Liver (tissue), 9 donors: ENCODE measurements around the gene ZNF652. TPM values are rescaled to one million over a fixed set of nuclear protein-coding genes. Genes with fewer than 3 reads are reported as not detected.

ENCODE experiments used
- DNase-seq: peaks from one replicate; pipeline ENCODE4 v3.0.0-alpha.2; 2017; ENCODE audit warnings: low spot score
- H3K27ac ChIP-seq, 2 donors: one replicate each; pipeline ENCODE4 v1.7.0; 2013; ENCODE audit warnings: inconsistent platforms in 2 of 2, low read length in 2 of 2, control low read depth in 1 of 2, low read depth in 1 of 2, mild to moderate bottlenecking in 1 of 2
- H3K27me3 ChIP-seq, 4 donors: one replicate each; pipeline versions ENCODE4 v1.6.1 to v1.7.0; 2013; ENCODE audit warnings: low read length in 3 of 4, inconsistent platforms in 1 of 4, mild to moderate bottlenecking in 1 of 4, moderate library complexity in 1 of 4; ENCODE audit not compliant: control insufficient read depth in 4 of 4, insufficient read depth in 4 of 4
- H3K36me3 ChIP-seq, 4 donors: one replicate each; pipeline versions ENCODE4 v1.6.1 to v1.7.0; 2013; ENCODE audit warnings: low read length in 3 of 4, mild to moderate bottlenecking in 3 of 4, low read depth in 1 of 4, moderate library complexity in 1 of 4; ENCODE audit not compliant: control insufficient read depth in 4 of 4, insufficient read depth in 3 of 4
- H3K4me1 ChIP-seq, 4 donors: one replicate each; pipeline versions ENCODE4 v1.6.1 to v1.7.0; 2013; ENCODE audit warnings: low read length in 3 of 4, mild to moderate bottlenecking in 3 of 4, moderate library complexity in 1 of 4; ENCODE audit not compliant: control insufficient read depth in 4 of 4, insufficient read depth in 4 of 4
- H3K4me3 ChIP-seq, 3 donors: one replicate each; pipeline versions ENCODE4 v1.6.1 to v1.7.0; 2013; ENCODE audit warnings: low read length in 3 of 3, control low read depth in 1 of 3, low read depth in 1 of 3, mild to moderate bottlenecking in 1 of 3
- H3K9ac ChIP-seq, 2 donors: one replicate each; pipeline ENCODE4 v1.7.0; 2013; ENCODE audit warnings: low read length in 2 of 2, mild to moderate bottlenecking in 2 of 2, moderate library complexity in 2 of 2, control low read depth in 1 of 2, low read depth in 1 of 2
- H3K9me3 ChIP-seq, 4 donors: one replicate each; pipeline versions ENCODE4 v1.6.1 to v1.7.0; 2013; ENCODE audit warnings: low read length in 3 of 4; ENCODE audit not compliant: control insufficient read depth in 4 of 4
- EGR1 ChIP-seq, 2 donors: IDR thresholded peaks; 2 replicates each; pipeline ENCODE4 v1.6.1; 2016 to 2018; ENCODE audit warnings: antibody characterized with exemption in 2 of 2, low read depth in 2 of 2
- FOXA1 ChIP-seq: IDR thresholded peaks from 2 replicates; pipeline ENCODE4 v1.6.1; 2016; ENCODE audit warnings: antibody characterized with exemption
- FOXA2 ChIP-seq: IDR thresholded peaks from 2 replicates; pipeline ENCODE4 v1.6.1; 2016; ENCODE audit warnings: antibody characterized with exemption
- GABPA ChIP-seq, 2 donors: IDR thresholded peaks in 1 of 2; conservative IDR thresholded peaks in 1 of 2; 2 replicates each; pipeline ENCODE4 v1.6.1; 2016; ENCODE audit warnings: antibody characterized with exemption in 2 of 2, mild to moderate bottlenecking in 1 of 2, moderate library complexity in 1 of 2
- HNF4A ChIP-seq, 2 donors: conservative IDR thresholded peaks; 2 replicates each; pipeline ENCODE4 v1.6.1; 2016; ENCODE audit warnings: antibody characterized with exemption in 2 of 2, mild to moderate bottlenecking in 2 of 2
- HNF4G ChIP-seq: IDR thresholded peaks from 2 replicates; pipeline ENCODE4 v1.6.1; 2016; ENCODE audit warnings: antibody characterized with exemption
- JUND ChIP-seq, 2 donors: IDR thresholded peaks; 2 replicates each; pipeline ENCODE4 v1.6.1; 2016; ENCODE audit warnings: antibody characterized with exemption in 2 of 2
- NR2F2 ChIP-seq: IDR thresholded peaks from 2 replicates; pipeline ENCODE4 v1.6.1; 2016; ENCODE audit warnings: antibody characterized with exemption
- RAD21 ChIP-seq, 2 donors: IDR thresholded peaks; 2 replicates each; pipeline ENCODE4 v1.6.1; 2016; ENCODE audit warnings: antibody characterized with exemption in 2 of 2, mild to moderate bottlenecking in 2 of 2
- RXRA ChIP-seq, 2 donors: IDR thresholded peaks; 2 replicates each; pipeline ENCODE4 v1.6.1; 2017 to 2018; ENCODE audit warnings: antibody characterized with exemption in 2 of 2, mild to moderate bottlenecking in 1 of 2
- SP1 ChIP-seq: IDR thresholded peaks from 2 replicates; pipeline ENCODE4 v1.6.1; 2018; ENCODE audit warnings: antibody characterized with exemption, mild to moderate bottlenecking
- TAF1 ChIP-seq: conservative IDR thresholded peaks from 2 replicates; pipeline ENCODE4 v1.6.1; 2016; ENCODE audit warnings: antibody characterized with exemption, mild to moderate bottlenecking
- YY1 ChIP-seq: IDR thresholded peaks from 2 replicates; pipeline ENCODE4 v1.6.1; 2016; ENCODE audit warnings: antibody characterized with exemption, mild to moderate bottlenecking
- WGBS: extraction: QIAGEN DNeasy Blood & Tissue Kit; methylation state at CpG from one replicate; pipeline ENCODE4 v1.1.7; 2013; 5-methylcytosine and 5-hydroxymethylcytosine counted together
- polyA plus RNA-seq, 2 donors: library from polyadenylated mRNA; stranded (reverse) in 1 of 2; unstranded in 1 of 2; fragments of 200-250 nt in 1 of 2; fragments of >200 nt in 1 of 2; fragmentation: Nextera tagmentation in 1 of 2; extraction: Ambion mirVana in 1 of 2; gene quantifications; one replicate each; pipeline versions ENCODE4 v1.2.1 to v1.2.3, GENCODE V29; 2013 to 2015
- total RNA-seq, 2 donors: library from RNA; depleted of rRNA; stranded (reverse); fragments of >200 nt; gene quantifications; one replicate each; pipeline ENCODE4 v1.2.3, GENCODE V29; 2014
- TF ChIP-seq, protein P1 (sequence below): IDR thresholded peaks from 2 replicates; pipeline ENCODE4 v1.6.1; 2016; ENCODE audit warnings: antibody characterized with exemption
- TF ChIP-seq, protein P2 (sequence below): IDR thresholded peaks from 2 replicates; pipeline ENCODE4 v1.6.1; 2016; ENCODE audit warnings: antibody characterized with exemption, mild to moderate bottlenecking
- TF ChIP-seq, protein P3 (sequence below): fragments of 150-350 bp; IDR thresholded peaks from 2 replicates; pipeline ENCODE4 v1.5.1; 2017; ENCODE audit warnings: improper control_type of control experiment, low read depth, low read length; ENCODE audit not compliant: missing input control
- TF ChIP-seq, protein P4 (sequence below): IDR thresholded peaks from 2 replicates; pipeline ENCODE4 v1.6.1; 2016; ENCODE audit warnings: antibody characterized with exemption
- TF ChIP-seq, protein P5 (sequence below): IDR thresholded peaks from 2 replicates; pipeline ENCODE4 v1.6.1; 2016; ENCODE audit warnings: antibody characterized with exemption
- donor health status: healthy.
- donor health status: healthy.
- donor health status: healthy.
- donor health status: healthy.
- donor health status: healthy.

ZNF652 gene
- total and polyA plus RNA-seq, 4 donors = 5.3 to 23.1 (median 17.5) TPM

DNA sequence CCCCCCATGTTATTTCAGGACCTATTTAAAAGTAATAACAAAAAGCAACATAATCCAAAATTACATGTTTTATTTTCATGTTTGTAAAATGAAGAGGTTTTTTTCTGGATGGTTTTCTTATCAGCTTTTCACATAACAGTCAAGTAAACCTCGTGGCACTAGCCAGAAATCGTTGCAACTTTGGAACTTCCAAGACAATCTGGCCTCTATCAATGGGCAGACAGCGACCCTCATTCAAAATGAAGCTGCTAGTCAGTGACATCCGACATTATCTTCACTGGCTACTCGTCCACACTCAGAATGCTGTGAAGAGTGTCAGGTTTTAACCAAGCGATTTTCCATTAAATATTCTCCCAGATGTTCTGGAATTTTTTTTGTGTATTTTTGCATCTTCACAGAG is 22.7 kb downstream of the ZNF652 start:
- no peaks in the 10 kb centered on the region for H3K36me3 ChIP-seq
- H3K27ac ChIP-seq = no peak overlapping the region
- no peaks in the 10 kb centered on the region for H3K27me3 ChIP-seq
- no peak overlapping the region for H3K9ac ChIP-seq
- H3K9me3 ChIP-seq = no peaks in the 10 kb centered on the region
- no peak for DNase-seq
- TF ChIP-seq SP1 (no peak), YY1 (no peak), JUND (IDR thresholded peaks at IDR 0.05) (no peak), HNF4G (no peak), FOXA2 (no peak), GABPA (IDR thresholded peaks at IDR 0.05 in 1 of 2, conservative IDR thresholded peaks at IDR 0.05 in 1 of 2) (no peak), FOXA1 (no peak), TAF1 (no peak), EGR1 (IDR thresholded peaks at IDR 0.05; ENCODE audit: low read depth in 2 of 2) (no peak), RXRA (IDR thresholded peaks at IDR 0.05) (no peak), RAD21 (IDR thresholded peaks at IDR 0.05) (no peak)
- TF ChIP-seq, protein P1, sequence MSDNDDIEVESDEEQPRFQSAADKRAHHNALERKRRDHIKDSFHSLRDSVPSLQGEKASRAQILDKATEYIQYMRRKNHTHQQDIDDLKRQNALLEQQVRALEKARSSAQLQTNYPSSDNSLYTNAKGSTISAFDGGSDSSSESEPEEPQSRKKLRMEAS = no peak
- TF ChIP-seq, protein P2, sequence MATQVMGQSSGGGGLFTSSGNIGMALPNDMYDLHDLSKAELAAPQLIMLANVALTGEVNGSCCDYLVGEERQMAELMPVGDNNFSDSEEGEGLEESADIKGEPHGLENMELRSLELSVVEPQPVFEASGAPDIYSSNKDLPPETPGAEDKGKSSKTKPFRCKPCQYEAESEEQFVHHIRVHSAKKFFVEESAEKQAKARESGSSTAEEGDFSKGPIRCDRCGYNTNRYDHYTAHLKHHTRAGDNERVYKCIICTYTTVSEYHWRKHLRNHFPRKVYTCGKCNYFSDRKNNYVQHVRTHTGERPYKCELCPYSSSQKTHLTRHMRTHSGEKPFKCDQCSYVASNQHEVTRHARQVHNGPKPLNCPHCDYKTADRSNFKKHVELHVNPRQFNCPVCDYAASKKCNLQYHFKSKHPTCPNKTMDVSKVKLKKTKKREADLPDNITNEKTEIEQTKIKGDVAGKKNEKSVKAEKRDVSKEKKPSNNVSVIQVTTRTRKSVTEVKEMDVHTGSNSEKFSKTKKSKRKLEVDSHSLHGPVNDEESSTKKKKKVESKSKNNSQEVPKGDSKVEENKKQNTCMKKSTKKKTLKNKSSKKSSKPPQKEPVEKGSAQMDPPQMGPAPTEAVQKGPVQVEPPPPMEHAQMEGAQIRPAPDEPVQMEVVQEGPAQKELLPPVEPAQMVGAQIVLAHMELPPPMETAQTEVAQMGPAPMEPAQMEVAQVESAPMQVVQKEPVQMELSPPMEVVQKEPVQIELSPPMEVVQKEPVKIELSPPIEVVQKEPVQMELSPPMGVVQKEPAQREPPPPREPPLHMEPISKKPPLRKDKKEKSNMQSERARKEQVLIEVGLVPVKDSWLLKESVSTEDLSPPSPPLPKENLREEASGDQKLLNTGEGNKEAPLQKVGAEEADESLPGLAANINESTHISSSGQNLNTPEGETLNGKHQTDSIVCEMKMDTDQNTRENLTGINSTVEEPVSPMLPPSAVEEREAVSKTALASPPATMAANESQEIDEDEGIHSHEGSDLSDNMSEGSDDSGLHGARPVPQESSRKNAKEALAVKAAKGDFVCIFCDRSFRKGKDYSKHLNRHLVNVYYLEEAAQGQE = no peak
- TF ChIP-seq, protein P3, sequence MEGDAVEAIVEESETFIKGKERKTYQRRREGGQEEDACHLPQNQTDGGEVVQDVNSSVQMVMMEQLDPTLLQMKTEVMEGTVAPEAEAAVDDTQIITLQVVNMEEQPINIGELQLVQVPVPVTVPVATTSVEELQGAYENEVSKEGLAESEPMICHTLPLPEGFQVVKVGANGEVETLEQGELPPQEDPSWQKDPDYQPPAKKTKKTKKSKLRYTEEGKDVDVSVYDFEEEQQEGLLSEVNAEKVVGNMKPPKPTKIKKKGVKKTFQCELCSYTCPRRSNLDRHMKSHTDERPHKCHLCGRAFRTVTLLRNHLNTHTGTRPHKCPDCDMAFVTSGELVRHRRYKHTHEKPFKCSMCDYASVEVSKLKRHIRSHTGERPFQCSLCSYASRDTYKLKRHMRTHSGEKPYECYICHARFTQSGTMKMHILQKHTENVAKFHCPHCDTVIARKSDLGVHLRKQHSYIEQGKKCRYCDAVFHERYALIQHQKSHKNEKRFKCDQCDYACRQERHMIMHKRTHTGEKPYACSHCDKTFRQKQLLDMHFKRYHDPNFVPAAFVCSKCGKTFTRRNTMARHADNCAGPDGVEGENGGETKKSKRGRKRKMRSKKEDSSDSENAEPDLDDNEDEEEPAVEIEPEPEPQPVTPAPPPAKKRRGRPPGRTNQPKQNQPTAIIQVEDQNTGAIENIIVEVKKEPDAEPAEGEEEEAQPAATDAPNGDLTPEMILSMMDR = no peak
- TF ChIP-seq, protein P4, sequence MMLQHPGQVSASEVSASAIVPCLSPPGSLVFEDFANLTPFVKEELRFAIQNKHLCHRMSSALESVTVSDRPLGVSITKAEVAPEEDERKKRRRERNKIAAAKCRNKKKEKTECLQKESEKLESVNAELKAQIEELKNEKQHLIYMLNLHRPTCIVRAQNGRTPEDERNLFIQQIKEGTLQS = no peak
- TF ChIP-seq, protein P5, sequence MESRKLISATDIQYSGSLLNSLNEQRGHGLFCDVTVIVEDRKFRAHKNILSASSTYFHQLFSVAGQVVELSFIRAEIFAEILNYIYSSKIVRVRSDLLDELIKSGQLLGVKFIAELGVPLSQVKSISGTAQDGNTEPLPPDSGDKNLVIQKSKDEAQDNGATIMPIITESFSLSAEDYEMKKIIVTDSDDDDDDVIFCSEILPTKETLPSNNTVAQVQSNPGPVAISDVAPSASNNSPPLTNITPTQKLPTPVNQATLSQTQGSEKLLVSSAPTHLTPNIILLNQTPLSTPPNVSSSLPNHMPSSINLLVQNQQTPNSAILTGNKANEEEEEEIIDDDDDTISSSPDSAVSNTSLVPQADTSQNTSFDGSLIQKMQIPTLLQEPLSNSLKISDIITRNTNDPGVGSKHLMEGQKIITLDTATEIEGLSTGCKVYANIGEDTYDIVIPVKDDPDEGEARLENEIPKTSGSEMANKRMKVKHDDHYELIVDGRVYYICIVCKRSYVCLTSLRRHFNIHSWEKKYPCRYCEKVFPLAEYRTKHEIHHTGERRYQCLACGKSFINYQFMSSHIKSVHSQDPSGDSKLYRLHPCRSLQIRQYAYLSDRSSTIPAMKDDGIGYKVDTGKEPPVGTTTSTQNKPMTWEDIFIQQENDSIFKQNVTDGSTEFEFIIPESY = no peak
- H3K4me1 ChIP-seq = peaks cover 2 to 13% (median 9%) of the 10 kb centered on the region in 4 donors
- 80% methylated on average over 6 of the region's 6 CpGs for WGBS
- no peak overlapping the region for H3K4me3 ChIP-seq

DNA sequence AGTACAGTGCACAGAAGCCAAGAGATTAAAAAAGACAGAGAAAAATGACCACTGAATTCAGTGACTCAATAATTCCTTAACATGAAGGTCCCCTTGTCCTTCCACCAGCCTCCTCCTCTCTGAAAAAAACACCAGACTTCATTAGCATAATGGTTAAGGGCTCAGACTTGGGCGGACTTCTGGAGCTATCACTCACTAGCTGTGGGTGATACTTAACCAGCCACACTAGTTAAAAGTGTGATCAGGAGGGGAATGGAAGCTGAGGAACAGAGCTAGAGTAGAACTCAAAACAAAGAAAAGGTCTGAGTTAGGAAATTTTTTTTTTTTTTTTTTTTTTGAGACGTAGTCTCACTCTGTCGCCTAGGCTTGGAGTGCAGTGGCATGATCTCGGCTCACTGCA is 23.2 kb downstream of the ZNF652 start:
- Histone ChIP-seq H3K9ac (no peak overlapping the region), H3K36me3 (no peaks in the 10 kb centered on the region), H3K4me1 (peaks cover 0 to 13% (median 9%) of the 10 kb centered on the region in 4 donors), H3K27ac (no peak overlapping the region), H3K9me3 (no peaks in the 10 kb centered on the region), H3K27me3 (no peaks in the 10 kb centered on the region), H3K4me3 (no peak overlapping the region)
- 85% methylated on average over 4 of the region's 4 CpGs for WGBS
- no peak for DNase-seq
- no peak for TF ChIP-seq TAF1
- TF ChIP-seq HNF4A (conservative IDR thresholded peaks at IDR 0.05) = no peak
- no peak for TF ChIP-seq YY1
- no peak for TF ChIP-seq NR2F2
- TF ChIP-seq JUND (IDR thresholded peaks at IDR 0.05) = no peak
- TF ChIP-seq, protein P4 = no peak
- no peak for TF ChIP-seq EGR1 (IDR thresholded peaks at IDR 0.05; ENCODE audit: low read depth in 2 of 2)
- TF ChIP-seq SP1 = no peak
- TF ChIP-seq GABPA (IDR thresholded peaks at IDR 0.05 in 1 of 2, conservative IDR thresholded peaks at IDR 0.05 in 1 of 2) = no peak
- TF ChIP-seq FOXA1 = no peak
- TF ChIP-seq, protein P1 = no peak
- no peak for TF ChIP-seq RAD21 (IDR thresholded peaks at IDR 0.05)
- TF ChIP-seq, protein P2 = no peak
- no peak for TF ChIP-seq FOXA2
- no peak for TF ChIP-seq RXRA (IDR thresholded peaks at IDR 0.05)
